ENCODE results near the gene TBC1D30.
"Not testable (repeated sequence)": the region's sequence is repeated elsewhere in the genome, so short reads cannot be mapped to it uniquely, and the experiment has no call there.

The TBC1D30 gene

GRCh38 chr12:64824500-64825142 lies at the start of gene TBC1D30:
Gene TBC1D30 (plus strand): TSS chr12:64824647. CDS start chr12:64824880, 233 bp downstream.
- DNase-seq, result peak; percentile 24 to 53

- not testable (repeated sequence) for DNase-seq
Measured at GRCh38 chr12:64775147-64775736, 49.2 kb upstream of the TBC1D30 start.

GRCh38 chr12:64779354-64779974 lies 45.0 kb upstream of the TBC1D30 start:
- no peak for DNase-seq

GRCh38 chr12:64780132-64780530 lies 44.3 kb upstream of the TBC1D30 start:
- peak in 1 of 2 experiments; percentile 12 for DNase-seq

GRCh38 chr12:64780531-64781279 lies 43.7 kb upstream of the TBC1D30 start:
- peak in 1 of 2 experiments; percentile 13 for DNase-seq

- no peak for DNase-seq
Measured at GRCh38 chr12:64781280-64782190, 42.9 kb upstream of the TBC1D30 start.

GRCh38 chr12:64782191-64782876 lies 42.1 kb upstream of the TBC1D30 start:
- no peak for DNase-seq

GRCh38 chr12:64785838-64786237 lies 38.6 kb upstream of the TBC1D30 start:
- DNase-seq, result no peak

- DNase-seq, result no peak
Measured at GRCh38 chr12:64790166-64790565, 34.3 kb upstream of the TBC1D30 start.

- DNase-seq, result no peak
Measured at GRCh38 chr12:64791036-64791435, 33.4 kb upstream of the TBC1D30 start.

GRCh38 chr12:64792128-64792527 lies 32.3 kb upstream of the TBC1D30 start:
- no peak for DNase-seq

- DNase-seq, result no peak
Measured at GRCh38 chr12:64793610-64794009, 30.8 kb upstream of the TBC1D30 start.

GRCh38 chr12:64794305-64794704 lies 30.1 kb upstream of the TBC1D30 start:
- DNase-seq, result no peak

GRCh38 chr12:64796205-64796845 lies 28.1 kb upstream of the TBC1D30 start:
- DNase-seq, result peak; percentile 31 to 32

GRCh38 chr12:64797156-64797555 lies 27.3 kb upstream of the TBC1D30 start:
- DNase-seq, result no peak

- DNase-seq, result no peak
Measured at GRCh38 chr12:64798165-64798564, 26.3 kb upstream of the TBC1D30 start.

GRCh38 chr12:64800640-64801039 lies 23.8 kb upstream of the TBC1D30 start:
- no peak for DNase-seq

GRCh38 chr12:64801381-64801780 lies 23.1 kb upstream of the TBC1D30 start:
- no peak for DNase-seq

GRCh38 chr12:64802180-64802775 lies 22.2 kb upstream of the TBC1D30 start:
- peak in 1 of 2 experiments; percentile 54 for DNase-seq

- DNase-seq, result no peak
Measured at GRCh38 chr12:64806173-64806572, 18.3 kb upstream of the TBC1D30 start.
